ENCODE measurements around the gene RNASE9.
"Not testable (repeated sequence)": the region's sequence is repeated elsewhere in the genome, so short reads cannot be mapped to it uniquely, and the experiment has no call there.

The RNASE9 gene

DNA sequence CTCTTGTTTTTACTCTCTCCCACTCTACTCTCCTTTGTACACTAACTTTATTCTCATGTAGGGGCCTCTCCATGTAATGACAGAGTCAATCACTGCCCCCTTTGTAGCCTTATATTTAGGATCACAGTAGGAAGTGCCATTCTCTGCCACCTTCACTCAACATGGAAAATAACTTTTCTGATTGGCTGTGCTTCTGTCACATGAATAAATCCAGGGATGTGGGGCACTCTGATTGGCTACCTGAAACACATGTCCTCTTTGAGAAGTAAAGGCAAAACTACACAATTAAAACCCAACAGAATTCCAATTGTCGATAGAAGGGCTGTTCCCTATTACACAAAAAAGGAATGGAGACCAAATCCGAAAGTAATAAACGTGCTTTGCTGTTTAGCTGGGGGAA lies at the start of gene RNASE9:
Gene RNASE9, minus strand, starts transcription at position 87 of the 400 bp plus-strand sequence.
- DNase-seq = no peak

DNA sequence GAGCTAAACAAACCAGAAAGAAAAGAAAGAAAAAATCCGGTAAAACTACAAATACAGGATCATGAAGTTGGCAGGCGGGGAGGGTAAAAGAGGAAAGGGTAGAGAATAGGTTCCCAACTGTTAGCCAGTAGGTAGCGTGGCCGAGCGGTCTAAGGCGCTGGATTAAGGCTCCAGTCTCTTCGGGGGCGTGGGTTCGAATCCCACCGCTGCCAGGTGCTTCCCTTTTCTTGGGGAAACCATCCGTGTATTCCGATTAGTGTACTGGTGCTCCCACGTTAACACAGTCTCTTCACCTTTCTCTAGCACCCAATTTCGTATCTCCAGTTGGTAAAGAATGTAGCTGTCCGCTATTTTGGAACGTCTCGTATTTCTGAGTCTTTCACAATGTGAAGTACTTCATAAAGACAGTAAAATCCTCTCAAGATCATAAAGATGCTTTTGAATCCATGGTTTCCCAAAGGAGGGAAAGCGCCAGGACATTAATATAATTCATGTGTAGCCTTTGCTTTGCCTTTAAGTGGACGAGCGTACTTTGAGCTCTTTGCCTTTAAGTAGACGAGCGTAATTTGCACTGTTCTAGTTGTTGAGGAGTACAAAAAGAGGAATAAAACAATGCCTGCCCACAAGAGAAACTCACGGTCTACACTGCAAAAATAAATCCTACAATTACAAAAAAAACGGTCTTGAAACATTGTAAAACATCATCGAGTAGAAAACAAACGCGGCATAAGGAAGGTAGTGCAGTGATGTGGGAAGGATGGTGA lies 49.3 kb upstream of the RNASE9 start:
- DNase-seq = peak; percentile 15 to 68

DNA sequence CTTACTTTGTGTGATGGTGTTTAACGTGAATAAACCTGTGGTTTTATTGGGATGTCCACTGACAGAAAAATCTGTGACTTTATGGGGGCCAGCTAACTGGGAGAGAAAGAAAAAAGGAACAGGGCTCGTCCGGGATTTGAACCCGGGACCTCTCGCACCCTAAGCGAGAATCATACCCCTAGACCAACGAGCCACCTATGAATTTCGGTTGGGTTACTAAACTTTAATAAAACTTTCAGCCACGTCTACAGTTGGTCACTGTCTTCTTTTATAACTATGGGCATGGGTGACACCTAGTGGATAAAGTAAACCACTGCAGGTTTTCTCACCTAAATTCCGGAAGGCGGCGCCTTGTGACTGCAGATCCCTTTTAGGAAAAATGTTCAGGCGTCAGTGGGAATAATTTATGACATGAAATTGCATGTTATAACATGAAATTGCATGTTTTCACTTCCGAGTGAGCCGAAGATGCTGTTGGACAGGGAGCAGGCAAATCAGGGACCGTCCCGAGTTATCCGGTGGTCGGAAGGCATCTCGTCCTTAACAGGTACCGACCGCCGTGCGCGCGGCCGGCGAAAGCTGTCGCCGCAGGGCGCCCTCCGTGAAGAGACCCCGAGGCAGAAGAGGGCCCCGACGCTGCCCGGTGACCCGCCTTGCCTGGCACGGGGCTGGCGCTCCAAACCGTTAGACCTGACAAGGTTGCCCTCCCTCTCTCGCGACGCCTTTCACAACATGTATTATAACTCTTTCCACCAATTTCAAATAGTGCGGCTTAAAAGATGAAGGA lies 48.6 kb upstream of the RNASE9 start:
- DNase-seq = peak in 1 of 2 experiments; percentile 45

DNA sequence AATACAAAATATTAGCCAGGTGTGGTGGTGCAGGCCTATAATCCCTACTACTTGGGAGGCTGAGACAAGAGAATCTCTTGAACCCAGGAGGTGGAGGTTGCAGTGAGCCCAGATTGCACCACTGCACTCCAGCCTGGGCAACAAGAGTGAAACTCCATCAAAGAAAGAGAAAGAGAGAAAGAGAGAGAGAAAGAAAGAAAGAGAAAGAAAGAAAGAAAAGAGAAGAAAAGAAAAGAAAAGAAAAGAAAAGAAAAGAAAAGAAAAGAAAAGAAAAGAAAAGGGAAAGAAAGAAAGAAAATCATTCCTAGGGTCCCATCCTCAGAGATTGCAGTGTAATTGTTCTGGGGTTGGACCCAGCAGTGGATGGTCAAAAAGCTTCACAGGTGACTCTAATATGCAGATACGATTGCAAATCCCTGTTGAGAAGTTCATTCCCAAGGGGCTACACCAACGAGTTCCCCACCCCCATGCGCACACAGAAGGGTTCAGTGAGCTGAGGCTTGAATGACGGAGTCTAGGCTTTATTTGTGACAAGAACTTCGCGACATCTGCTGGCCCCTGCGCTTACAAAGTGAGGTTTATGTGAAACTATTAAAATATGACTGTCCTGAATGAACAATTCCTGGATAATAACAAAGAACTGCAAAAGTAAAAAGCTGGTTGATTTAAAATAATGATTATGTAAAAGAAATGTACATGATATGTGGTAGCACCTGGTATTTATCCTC lies 47.7 kb upstream of the RNASE9 start:
- DNase-seq = no peak

DNA sequence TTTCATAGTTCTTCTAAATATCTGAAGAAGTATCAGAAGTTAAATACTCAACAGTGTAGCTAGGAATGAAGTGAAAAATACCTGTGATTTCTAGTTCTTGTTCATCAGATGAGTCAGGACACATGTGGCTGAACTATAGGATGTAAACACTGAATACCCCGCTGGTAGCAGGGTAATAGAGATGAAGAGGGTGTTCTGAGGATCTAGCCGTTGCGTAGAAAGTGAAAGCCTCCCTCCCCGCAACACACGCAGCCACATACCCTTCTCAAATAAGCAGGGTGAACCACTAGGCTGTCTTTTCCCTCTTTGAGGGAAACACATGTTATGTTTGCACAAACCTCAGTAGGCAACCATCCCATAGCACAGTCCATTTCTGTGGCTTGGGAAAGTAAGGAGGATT lies 46.8 kb upstream of the RNASE9 start:
- no peak for DNase-seq

- DNase-seq = no peak
Measured at GRCh38 chr14:20606902-20607242, 46.0 kb upstream of the RNASE9 start.

DNA sequence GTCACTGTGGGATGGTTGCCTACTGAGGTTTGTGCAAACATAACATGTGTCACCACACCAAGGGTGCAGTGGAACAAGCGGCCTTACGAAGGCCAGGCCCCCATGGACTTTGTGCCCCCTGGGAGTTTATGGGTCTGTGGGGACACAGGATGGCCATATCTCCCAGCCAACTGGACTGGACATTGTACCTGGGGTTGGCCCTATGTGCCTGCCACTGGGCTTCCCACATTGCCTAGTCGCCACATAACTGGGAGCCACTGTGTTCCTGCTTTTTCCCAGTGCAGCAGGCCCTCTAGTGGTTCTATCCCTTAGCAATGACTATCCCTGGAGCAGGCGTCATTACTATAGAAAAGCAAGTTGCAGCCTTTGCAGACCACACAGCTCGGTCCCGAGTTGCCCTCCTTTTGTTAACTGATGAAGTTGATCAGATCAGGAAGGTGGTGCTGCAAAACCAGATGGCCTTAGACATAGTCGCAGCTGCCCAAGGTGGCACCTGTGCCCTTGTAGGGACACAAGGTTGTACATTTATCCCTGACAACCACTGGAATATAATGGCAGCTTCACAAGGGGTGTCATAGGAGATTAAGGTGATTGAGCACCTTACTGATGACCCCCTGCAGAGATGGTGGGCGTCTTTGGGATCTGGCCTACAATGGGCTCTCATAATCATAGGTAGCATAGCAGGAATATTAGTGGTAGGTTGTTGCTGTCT lies 45.5 kb upstream of the RNASE9 start:
- DNase-seq = no peak

GRCh38 chr14:20603813-20604690 lies 43.2 kb upstream of the RNASE9 start:
- DNase-seq = no peak

- no peak for DNase-seq
Measured at GRCh38 chr14:20602583-20602982, 41.7 kb upstream of the RNASE9 start.

- no peak for DNase-seq
Measured at GRCh38 chr14:20601522-20601921, 40.7 kb upstream of the RNASE9 start.

GRCh38 chr14:20597108-20597507 lies 36.3 kb upstream of the RNASE9 start:
- no peak for DNase-seq

DNA sequence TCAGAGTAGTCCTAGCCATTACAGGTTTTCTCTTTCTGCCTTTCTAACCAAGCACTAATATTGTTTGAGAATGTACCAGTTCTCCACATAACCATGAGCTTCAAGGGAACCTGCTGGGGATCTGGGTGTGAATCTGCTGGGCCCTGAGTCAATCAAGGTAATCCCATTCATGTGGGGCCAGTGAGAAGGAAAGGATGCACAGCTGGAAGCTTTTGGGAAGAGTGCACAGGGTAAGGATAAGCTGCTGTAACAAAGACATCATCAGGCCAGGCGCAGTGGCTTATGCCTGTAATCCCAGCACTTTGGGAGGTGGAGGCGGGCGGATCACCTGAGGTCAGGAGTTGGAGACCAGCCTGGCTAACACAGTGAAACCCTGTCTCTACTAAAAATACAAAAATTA lies 34.9 kb upstream of the RNASE9 start:
- not testable (repeated sequence) for DNase-seq

GRCh38 chr14:20592574-20592973 lies 31.7 kb upstream of the RNASE9 start:
- no peak for DNase-seq

GRCh38 chr14:20591235-20591634 lies 30.4 kb upstream of the RNASE9 start, which contains the start of gene RNASE12:
TSS of gene RNASE12 (minus strand) at chr14:20591376. CDS start at chr14:20590723, 653 bp downstream.
- DNase-seq = no peak

DNA sequence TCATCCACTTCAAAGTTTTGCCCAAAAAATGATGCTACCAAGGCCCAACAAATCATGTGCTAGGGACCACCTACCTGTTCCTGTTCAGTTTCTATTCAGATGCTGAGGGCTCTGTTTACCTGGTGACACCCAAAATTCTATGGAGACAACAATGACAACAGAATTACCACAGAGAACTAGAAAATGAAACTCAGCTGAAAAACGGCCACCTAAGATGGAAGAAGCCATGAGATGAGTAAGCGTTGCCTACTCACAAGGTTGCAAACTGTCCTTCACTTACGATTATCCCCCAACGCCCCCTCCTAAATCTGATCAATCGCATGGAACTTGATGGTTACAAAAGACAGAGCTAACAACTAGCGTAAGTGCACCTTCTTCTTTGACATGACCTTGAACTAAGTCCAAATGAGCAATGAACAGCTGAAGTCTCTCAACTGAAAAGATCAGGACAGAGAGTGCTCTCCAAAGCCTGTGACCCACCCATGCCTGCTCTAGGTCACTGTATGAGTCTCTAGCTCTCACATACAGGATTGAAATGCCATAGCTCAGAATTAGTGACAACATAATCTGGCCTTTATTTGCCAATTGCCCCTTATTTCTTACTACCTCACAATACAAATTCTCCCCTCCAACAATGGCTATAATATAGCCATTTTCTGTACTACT lies 26.8 kb upstream of the RNASE9 start, which contains the start of gene RNASE11:
Gene RNASE11, minus strand, starts transcription at position 513 of the 666 bp plus-strand sequence.
- DNase-seq = no peak

- DNase-seq = no peak
Measured at GRCh38 chr14:20583908-20584307, 23.1 kb upstream of the RNASE9 start.

GRCh38 chr14:20583142-20583541 lies 22.3 kb upstream of the RNASE9 start:
- no peak for DNase-seq

DNA sequence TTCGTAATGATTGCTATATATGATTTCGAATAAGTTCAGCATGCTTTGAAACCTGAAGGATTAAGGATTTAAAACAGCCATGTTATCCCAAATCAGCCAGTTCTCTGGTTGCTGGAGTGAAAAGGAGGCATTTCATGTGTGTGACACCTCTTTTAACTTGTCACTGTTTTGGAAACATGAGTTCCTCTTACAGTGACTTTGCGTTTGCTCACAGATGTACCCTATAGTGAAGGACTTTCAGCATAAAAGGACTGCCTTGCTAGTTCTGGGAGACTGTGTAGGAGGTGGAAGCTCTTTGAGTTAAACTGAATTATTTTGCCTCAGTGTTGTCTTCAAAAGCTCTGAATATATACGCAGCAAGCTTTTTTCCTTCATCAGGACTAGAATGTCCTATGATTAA lies 19.4 kb upstream of the RNASE9 start:
- DNase-seq = no peak

- no peak for DNase-seq
Measured at GRCh38 chr14:20578784-20579502, 18.1 kb upstream of the RNASE9 start.

DNA sequence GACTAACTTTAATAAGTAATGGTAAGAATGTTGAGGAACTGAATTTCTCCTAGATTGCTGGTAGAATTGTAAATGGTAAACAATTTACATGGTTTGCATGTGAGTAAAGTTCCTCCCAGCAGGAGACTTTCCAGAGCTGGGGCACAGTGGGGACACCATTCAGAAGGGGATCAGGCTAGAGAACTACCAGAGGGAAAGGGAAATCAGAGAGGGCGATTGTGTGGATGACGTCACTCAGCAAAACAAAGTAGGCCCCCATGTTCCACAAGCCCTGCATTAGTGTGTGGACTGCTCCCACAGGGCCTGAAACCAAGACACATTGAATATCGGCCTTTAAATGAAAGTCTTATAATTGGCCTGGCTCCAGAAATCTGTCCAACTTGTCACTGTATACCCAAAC lies 17.5 kb upstream of the RNASE9 start:
- DNase-seq = no peak

Measured in cerebellar nuclear complex (tissue), 1 donor.